VCaP (cell line): Measurements from ENCODE around the gene FIBIN.
A peak's percentile ranks its signal among the peaks of the same experiment; 100 is the strongest.
"Not testable (repeated sequence)": the region's sequence is repeated elsewhere in the genome, so short reads cannot be mapped to it uniquely, and the experiment has no call there.

Experiments used
- H3K27ac ChIP-seq: fragments of 450-650 bp; 2 replicates; pipeline ENCODE4 v1.5.1; 2017
- CTCF ChIP-seq: fragments of 450-650 bp; conservative IDR thresholded peaks from 2 replicates; pipeline ENCODE4 v1.5.1; 2017; ENCODE audit warnings: mild to moderate bottlenecking, moderate library complexity

FIBIN gene

GRCh38 chr11:26964339-26964738, 29.6 kb upstream of the FIBIN start:
- H3K27ac ChIP-seq, result no peak overlapping the region
- TF ChIP-seq CTCF, result no peak

DNA sequence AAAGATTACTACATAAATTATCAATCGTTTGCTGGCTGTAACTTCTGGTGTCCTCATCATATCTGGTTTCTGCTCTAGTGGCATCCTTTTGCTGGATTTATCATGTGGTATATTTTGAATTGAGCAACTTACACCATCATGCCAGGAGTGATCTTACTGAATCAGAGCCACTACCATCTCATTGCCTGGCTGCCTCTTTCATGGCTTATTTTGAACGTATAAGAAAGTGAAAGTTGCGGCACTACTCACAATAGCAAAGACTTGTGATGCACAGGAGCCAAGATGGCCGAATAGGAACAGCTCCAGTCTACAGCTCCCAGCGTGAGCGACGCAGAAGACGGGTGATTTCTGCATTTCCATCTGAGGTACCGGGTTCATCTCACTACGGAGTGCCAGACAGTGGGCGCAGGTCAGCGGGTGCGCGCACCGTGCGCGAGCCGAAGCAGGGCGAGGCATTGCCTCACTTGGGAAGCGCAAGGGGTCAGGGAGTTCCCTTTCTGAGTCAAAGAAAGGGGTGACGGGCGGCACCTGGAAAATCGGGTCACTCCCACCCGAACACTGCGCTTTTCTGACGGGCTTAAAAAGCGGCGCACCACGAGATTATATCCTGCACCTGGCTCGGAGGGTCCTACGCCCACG, 28.9 kb upstream of the FIBIN start:
- H3K27ac ChIP-seq, result not testable (repeated sequence)

DNA sequence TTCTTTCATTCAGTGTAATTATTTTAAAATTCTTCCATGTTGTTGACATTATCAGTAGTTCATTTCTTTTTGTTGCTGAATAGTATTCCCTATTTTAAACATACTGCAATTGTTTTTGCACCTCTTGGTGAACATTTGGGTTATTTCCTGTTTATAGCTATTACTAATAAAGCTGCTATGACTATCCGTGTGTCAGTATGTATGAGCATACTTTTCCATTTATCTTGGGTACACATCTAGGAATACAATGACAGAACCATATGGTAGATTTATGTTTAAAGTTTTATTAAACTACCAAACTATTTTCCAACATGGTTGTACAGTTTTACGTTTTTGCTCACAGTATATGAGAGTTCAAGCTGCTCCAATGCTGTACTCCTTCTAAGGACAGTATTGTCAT, 22.0 kb upstream of the FIBIN start:
- TF ChIP-seq CTCF, result no peak
- no peak overlapping the region for H3K27ac ChIP-seq

DNA sequence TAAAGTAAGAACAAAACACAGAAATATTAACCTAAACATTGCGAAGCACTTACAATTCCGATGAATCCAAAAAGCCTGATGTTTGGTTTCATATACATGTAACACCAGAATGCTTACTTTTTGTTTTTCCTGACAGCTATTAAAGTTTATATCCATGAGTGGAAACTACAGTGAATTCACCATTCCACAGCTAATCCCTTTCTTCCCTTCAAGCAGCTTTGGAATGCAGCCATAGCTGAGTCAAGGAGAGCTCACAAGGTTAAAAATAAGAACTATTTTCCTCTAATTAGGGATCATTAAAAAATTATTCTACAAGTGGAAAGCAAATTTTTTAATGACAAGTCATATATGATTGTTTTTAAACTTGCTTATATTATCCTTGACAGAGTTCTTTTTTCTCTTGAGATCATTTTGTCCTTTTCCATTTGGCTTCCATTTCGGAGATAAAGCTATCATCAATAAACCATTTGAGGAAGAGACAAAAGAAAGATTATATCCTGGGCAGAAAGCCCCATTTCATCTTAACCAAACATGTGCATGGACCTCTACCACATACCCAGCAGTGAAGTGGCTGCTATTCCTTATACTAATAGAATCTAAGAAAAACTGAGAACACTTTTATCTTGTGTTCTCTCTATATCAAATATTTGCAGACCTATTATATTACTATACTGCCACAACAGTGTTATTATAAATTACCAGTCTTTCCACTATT, 19.7 kb upstream of the FIBIN start:
- peak overlapping the region; percentile 46; the same call in 1 of the 2 replicates for H3K27ac ChIP-seq
- no peak for TF ChIP-seq CTCF

DNA sequence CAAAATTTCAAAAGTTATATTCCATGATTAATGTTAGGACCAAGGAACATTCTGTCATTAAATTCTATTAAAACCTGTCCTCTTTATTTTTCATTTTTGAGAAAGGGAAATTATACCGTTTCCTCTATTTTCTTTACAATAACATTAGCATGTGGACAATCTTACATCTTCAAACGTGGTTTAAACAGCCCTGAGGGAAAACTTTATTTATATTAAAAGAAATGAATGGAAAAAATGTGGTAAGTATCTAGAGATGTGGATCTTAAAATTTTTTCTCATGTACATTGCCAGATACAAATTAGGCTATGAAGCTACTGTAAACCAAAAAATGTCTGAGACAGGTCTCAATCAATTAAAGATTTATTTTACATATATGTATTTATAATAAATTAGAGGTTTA, 18.9 kb upstream of the FIBIN start:
- no peak for TF ChIP-seq CTCF
- H3K27ac ChIP-seq, result peak overlapping the region; percentile 46; the same call in 1 of the 2 replicates

DNA sequence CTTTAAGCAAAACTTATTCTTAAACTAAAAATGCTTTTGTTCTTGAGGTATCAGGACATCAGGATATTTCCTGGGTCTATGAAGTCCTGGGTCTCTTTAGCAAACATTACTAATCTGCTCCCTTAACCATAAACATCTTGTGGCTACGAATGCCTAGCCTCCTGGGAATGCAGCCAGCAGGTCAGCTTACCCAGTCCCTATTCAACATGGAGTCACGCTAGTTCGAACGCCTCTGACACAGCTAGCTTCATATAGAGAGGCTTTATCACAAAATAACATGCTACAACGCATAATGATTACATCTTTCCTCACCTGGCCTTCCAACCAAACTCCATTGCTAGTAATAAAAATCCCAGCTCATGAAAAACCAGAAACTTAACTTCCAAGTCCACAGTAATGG, 17.5 kb upstream of the FIBIN start:
- H3K27ac ChIP-seq, result no peak overlapping the region

DNA sequence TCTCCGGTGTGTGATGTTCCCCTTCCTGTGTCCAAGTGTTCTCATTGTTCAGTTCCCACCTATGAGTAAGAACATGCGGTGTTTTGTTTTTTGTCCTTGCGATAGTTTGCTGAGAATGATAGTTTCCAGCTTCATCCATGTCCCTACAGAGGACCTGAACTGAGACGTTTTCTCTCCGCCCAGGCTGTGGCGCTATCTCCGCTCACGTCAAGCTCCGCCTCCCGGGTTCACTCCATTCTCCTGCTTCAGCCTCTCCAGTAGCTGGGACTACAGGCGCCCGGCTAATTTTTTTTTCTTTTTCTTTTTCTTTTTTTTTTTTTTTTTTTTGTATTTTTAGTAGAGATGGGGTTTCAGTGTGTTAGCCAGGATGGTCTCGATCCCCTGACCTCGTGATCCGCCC, 16.7 kb upstream of the FIBIN start:
- H3K27ac ChIP-seq, result not testable (repeated sequence)

More for the DNA sequence above, 17.5 kb upstream of the FIBIN start:
- TF ChIP-seq CTCF, result no peak

- H3K27ac ChIP-seq, result no peak overlapping the region
- no peak for TF ChIP-seq CTCF
These were observed 10.3 kb upstream of the FIBIN start for GRCh38 chr11:26983645-26984044.
